ENCODE measurements around the gene SIAH1.
"Not testable (repeated sequence)": the region's sequence is repeated elsewhere in the genome, so short reads cannot be mapped to it uniquely, and the experiment has no call there.

The SIAH1 gene

GRCh38 chr16:48393485-48394354 is 8.5 kb upstream of the SIAH1 start:
- no peak for DNase-seq (ENCODE audit: low spot score)

- DNase-seq (ENCODE audit: low spot score): no peak
Observed at GRCh38 chr16:48392407-48392806, 7.2 kb upstream of the SIAH1 start.

GRCh38 chr16:48386559-48387312 is 1.5 kb upstream of the SIAH1 start:
- no peak for DNase-seq (ENCODE audit: low spot score)

GRCh38 chr16:48384520-48385252 is 527 bp downstream of the SIAH1 start:
- DNase-seq (ENCODE audit: low spot score): peak; percentile 18

GRCh38 chr16:48383877-48384519 is 1.2 kb downstream of the SIAH1 start:
- DNase-seq (ENCODE audit: low spot score): no peak

GRCh38 chr16:48383009-48383876 is 2.0 kb downstream of the SIAH1 start:
- no peak for DNase-seq (ENCODE audit: low spot score)

- no peak for DNase-seq (ENCODE audit: low spot score)
Observed at GRCh38 chr16:48382131-48382530, 3.1 kb downstream of the SIAH1 start.

GRCh38 chr16:48381201-48381600 is 4.0 kb downstream of the SIAH1 start:
- DNase-seq (ENCODE audit: low spot score): no peak

GRCh38 chr16:48378836-48379235 is 6.4 kb downstream of the SIAH1 start:
- DNase-seq (ENCODE audit: low spot score): no peak

- DNase-seq (ENCODE audit: low spot score): no peak
Observed at GRCh38 chr16:48378276-48378675, 6.9 kb downstream of the SIAH1 start.

GRCh38 chr16:48377301-48377700 is 7.9 kb downstream of the SIAH1 start:
- not testable (repeated sequence) for DNase-seq (ENCODE audit: low spot score)

GRCh38 chr16:48374255-48374654 is 11.0 kb downstream of the SIAH1 start:
- DNase-seq (ENCODE audit: low spot score): no peak

- DNase-seq (ENCODE audit: low spot score): no peak
Observed at GRCh38 chr16:48373258-48374029, 11.8 kb downstream of the SIAH1 start.

GRCh38 chr16:48372744-48373143 is 12.5 kb downstream of the SIAH1 start:
- DNase-seq (ENCODE audit: low spot score): no peak

- no peak for DNase-seq (ENCODE audit: low spot score)
Observed at GRCh38 chr16:48371393-48371780, 13.8 kb downstream of the SIAH1 start.

- not testable (repeated sequence) for DNase-seq (ENCODE audit: low spot score)
Observed at GRCh38 chr16:48370668-48371392, 14.4 kb downstream of the SIAH1 start.

GRCh38 chr16:48370229-48370628 is 15.0 kb downstream of the SIAH1 start:
- no peak for DNase-seq (ENCODE audit: low spot score)

GRCh38 chr16:48369765-48370164 is 15.4 kb downstream of the SIAH1 start:
- no peak for DNase-seq (ENCODE audit: low spot score)

GRCh38 chr16:48367441-48368049 is 17.7 kb downstream of the SIAH1 start:
- DNase-seq (ENCODE audit: low spot score): no peak

Data from COLO829 (cell line).